ENCODE measurements around the gene PPP1R7.

Gene PPP1R7

DNA sequence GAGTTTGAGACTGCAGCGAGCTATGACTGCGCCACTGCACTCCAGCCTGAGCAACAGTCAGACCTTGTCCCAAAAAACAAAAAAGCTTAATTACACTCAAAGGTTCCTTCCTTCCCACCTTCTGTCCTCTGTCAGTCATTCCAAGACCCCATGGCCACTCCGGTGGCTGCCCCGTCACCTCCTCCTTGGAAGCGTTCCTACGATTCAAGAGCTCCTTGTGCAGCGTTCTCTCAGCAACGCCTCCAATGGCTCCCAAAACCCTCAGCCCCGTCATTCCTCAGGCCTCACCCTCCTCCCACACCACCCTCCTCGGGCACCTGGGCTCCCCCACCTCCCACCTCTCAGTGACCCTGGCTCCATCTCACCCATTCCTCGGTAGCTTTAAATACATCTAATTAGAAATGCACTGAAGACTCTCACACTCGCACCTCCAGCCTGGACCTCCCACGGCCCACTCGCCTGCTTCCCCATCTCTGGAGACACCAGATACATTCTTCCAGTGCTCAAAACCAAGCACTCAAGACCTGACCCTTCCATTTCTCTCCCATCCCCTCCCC lies 9.0 kb upstream of the PPP1R7 start:
- DNase-seq = no peak

DNA sequence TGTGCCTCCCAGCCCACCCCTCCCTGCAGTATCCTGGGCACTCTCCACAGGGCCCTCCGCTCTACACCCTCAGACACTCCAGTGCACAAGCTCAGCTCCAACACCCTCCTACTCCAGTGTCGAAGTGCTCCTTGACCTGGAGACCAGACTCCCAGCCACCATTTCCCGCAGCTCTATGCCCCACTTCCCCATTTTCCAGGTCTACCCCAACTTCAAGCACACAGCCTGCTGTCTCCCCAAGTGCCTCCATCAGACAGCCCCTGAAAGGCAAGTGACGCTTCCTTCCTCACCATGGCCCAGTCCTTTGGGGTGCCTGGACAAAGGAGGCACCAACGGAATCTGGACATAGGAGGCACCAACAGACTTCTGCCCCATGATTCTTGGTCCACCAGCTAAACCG lies 8.2 kb upstream of the PPP1R7 start:
- DNase-seq = no peak

DNA sequence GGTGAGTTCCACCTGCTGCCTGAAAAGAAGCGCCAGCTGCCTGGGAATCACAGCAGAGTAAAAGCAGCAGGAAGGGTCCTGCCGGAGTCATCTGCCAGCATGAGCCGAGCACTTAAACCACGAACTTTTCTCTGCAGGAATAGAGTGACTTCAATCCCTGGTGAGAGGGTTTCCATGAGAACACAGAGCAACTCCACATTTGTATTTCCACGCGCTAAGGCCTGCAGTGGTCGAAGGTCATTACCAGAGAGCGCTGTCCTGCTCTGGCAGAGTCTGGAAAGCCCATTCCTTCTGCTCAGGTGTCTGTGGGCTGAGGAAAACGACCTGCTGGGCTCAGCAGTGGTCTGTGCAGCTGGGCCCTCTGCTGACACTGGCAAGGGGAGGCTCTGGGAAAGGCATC lies 7.7 kb upstream of the PPP1R7 start:
- DNase-seq = no peak

DNA sequence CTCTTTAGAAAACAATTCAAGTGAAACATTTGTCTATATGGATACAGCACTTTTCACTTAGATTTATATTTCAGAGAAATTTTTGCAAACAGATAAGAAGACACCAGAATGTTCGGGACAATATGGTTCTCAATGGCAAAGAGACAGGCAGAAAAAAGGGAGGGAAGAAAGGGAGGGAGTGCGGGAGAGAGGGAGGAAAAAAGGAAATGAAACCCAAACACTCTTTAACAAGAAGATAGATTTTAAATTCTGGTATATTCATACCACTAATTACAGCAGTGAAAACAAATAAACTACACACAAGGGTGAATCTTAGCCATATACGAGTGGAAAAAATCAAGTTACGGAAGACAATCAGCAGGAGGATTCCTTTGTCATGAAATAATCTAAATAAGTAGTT lies 4.0 kb upstream of the PPP1R7 start:
- DNase-seq = no peak

DNA sequence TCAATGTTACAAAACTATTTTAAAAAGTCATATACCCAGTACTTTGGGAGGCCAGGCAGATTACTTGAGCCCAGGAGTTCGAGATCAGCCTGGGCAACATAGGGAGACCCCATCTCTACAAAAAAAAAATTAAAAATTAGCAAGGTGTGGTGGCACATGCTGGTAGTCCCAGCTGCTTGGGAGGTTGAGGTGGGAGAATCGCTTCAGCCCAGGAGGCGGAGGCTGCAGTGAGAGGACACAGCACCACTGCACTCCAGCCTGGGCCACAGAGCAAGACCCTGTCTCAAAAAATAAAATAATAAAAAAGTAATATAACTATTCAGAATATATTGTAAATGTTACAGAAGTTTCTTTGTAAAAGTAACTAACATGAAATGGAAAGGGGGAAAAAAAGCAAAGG lies 2.9 kb upstream of the PPP1R7 start:
- no peak for DNase-seq

DNA sequence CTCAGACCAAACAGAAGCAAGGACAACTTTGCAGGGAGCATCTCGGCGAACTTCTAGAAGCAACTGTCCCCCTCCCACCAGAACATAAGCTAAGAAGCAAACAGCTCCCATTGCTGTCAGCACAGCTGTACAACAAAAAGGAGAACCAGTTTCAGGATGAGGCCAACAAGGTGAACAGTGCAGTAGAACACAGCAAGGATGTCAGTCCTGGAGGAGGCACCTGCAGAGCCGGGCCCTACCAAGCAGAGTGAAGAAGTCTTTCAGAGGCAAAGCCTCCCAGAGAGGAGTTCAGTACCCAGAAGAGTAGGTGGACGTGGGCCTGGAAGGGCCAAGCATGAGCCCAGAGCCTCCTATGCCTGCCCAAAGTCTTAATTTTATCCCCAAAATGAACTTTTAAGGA lies 2.0 kb upstream of the PPP1R7 start:
- DNase-seq = no peak

DNA sequence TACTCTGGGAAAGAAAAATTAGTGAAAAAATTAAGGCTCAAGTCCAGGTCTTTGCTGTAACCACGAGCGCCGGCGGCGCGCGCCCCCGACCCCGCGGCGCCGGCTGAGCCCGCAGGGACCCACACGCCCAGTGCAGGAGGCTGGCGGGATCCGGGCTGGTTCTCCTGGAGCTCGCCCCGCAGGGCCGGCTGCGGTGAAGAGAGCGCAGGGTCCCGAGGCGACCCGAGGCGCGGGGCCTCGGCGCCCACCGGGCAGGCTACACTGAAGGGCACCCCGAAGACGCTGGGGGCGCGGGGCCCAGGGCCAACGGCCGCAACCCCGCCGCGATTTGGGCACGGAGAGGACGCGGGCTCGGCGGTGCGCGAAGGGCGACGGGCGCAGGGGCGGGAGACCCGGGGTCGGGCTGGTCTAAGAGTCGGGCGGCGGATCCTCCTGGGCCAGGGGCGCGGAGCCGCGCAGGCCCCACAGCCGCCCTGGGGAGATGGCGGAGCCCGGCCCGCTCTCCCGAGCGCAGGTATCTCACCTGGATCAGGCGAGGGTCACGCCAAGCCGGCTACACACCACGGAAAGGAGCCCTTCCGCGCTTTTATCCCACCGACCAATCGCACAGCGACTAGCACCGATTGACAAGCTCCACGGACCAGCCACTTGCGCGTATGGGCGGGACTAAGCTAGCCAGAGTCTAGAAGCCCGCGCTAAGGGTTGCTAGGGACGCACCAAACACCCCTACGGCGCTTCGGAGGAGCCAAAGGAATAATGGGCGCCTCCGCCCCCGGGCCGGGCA lies 1.2 kb upstream of the PPP1R7 start, which contains the start of gene PASK:
Gene PASK (minus strand): TSS at position 582 of the 784 bp plus-strand sequence. CDS start 6,440 bp downstream, outside the sequence.
- DNase-seq = peak; percentile 96

DNA sequence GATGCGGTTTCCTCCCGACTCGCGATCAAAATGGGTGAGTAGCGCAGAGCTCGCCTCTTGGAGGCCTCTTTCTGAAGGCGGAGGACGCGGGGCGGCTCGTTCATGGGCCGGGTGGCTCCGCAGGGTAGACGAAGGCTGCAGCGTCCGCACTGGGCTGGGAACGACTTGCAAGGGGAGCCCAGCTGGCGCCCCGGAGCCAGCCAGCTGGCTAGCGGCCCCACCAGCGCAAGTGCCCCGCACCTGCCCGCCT lies 667 bp upstream of the PPP1R7 start:
- DNase-seq = no peak

DNA sequence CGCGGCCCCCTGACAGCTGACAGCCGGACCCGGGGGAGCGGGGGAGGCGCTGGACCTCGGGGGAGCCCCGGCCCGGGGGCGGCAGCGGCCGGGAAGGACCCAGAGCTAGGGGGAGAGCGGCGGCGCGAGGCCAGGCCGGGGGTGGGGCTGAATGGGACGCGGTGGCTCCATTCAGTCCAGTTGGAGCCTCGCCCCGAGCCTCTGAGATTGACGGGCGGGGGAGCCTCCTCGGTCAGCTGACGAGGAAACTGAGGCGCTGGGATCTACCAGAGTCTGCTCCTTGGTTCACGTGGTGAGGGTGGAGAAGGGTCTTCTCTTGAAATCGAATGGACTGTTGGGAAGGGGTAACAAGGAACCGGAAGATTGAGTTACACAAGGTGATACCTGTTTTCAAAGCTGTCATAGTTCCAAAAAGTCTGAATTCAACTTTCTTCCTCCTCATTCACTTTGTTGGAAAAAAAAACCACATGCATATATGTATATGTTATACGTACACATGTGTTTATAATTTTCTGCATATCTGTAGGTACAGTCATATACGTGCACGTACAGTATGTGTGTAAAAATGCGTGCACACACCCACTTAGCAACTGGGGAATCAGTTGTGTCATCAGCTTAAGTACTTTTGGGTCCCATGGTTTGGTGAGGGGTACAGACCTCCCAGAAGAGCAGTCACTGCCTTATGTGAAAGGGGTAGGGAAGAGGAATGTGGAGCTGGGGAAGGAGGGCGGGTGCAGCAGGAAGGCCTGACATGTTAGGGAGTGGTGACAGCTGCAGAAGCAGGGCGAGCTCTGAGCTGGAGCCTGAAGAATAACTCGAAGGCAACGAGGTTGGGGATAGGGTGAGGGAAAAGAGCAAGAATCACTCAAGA lies 628 bp downstream of the PPP1R7 start:
- no peak for DNase-seq

DNA sequence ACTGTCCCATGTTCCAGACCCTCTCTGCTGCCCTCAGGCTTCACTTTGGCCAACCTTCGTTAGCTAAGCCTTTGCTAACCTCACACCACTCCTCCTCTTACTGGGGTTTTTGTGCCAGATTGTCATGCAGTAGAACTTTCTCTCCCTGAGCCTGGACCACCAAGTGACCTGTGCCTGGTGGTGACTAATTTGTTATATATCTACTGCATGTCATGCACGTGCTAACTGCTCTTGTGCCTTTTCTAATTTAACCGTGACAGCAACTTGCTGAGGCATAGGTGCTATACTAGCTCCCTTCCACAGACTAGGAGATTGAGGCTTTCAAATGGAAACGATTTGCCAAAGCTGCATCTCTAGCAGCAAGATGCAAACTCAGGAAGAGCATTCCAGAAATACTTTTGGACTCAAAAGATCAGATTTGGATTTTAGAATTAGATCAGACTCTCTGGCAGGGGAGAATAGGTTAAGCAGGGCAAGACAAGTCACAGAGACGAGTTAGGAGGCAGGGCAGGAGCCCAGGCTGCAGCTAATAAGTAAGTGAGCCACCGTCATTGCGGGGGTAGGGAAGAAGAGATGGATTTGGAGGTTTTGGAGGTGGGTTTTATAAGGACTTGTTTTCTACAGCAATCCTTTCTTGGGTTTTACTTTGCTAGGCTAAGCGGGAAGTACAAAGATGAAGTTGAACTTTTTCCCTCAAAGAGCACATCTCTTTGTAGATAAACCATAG lies 1.8 kb downstream of the PPP1R7 start:
- DNase-seq = no peak

DNA sequence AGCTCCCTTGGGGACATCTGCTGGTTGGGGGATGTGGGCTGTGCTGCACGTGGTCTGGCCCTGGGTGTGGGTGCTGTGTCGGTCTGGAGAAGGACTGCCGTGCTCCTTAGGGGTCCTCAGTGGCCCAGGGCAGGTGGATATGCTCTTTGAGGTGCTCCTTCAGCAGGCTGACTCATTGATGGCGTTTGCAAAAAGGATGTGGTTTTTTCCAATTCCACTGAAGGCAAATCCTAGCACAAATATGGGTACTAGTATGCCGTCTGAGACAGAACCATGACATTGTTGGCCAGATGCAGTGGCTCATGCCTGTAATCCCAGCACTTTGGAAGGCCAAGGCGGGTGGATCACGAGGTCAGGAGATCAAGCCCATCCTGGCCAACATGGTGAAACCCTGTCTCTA lies 3.3 kb downstream of the PPP1R7 start:
- DNase-seq = no peak

DNA sequence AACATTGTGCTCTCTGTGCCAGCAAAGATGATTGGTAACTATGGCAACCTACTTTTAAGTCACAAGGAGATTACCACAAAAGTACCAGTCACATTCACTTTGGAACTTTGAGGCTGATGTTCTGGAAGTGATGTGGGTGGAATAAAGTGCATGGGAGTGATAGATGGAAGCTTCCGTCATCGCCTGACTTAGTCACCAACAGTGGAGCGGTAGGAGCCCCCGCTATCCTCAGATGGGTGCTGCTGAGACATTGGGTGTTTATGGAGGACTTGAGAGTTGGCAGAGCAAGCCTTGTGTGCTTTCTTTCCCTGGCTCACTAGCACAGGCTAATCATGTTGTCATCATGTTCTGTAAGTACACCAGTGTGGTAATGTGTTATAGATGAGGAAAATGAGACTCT lies 4.6 kb downstream of the PPP1R7 start:
- no peak for DNase-seq

DNA sequence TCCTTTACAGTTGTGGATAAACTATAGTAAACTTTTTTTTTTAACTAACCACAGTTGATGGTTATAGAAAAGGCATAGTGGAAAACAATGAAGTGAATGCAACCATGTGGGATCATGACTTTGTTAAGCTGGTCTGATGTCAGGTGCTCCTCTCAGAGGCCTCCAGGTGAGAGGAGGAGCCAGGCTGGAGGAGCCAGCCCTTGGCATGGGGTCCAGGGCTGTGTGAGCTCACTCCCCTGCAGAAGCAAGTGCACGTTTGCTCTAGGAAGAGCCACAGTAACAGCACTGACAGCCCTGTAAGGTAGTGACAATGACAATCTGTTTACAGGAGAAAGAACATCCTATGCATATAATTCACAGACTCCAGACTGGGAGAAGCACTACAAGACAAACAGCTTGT lies 5.7 kb downstream of the PPP1R7 start:
- no peak for DNase-seq

DNA sequence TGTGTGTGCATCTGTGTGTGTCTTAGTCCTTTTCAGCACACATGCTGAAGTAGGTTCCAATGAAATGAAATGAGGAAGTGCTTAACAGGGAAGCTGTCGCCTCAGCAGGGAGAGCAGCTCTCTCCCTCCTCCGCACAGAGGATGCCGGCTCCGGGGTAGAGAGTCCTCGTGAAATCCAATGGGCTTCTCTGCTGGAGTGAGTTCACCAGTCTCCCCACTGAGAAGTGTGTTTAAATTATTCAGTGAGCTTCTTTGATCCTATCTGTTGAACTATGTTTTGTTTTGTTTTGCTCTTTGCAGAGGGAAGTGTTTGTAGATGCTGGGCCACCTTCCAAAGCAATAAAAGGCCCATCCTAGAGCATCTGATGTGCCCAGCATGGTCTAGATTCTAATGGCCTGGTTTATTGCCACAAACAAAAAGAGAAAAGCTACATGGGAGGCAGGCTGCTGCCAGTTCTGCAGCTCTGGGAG lies 6.7 kb downstream of the PPP1R7 start:
- no peak for DNase-seq

DNA sequence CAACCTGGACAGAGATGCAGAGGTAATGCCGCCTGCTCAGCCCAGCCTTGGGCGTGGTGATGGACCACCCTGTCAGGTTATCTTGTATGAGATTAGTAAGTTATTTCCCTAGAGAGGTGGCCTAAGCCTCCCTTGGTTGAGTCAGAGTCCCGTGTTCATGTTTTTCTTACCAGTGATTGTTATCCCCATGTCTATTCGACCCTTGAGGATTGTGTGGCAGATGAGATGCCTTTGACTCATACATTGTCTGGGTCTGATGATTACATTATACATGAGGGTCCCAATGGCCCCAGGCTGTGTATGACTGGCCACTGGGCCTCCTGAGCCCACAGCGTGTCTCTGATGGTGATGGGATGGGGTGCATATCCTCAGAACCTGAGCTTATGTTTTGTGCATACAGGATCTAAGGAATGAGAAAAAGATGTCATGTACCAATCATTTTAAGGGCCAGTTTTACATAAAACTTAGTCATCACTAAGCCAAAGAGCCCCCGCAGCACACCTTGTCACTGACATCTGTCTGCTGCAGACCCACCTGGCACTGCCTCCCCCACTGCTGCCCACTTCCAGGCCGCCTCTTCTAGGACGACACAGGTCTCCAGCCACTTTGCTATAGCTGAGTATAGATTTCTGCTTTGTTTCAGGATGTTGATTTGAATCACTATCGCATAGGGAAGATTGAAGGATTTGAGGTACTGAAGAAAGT lies 7.7 kb downstream of the PPP1R7 start:
- DNase-seq = no peak

DNA sequence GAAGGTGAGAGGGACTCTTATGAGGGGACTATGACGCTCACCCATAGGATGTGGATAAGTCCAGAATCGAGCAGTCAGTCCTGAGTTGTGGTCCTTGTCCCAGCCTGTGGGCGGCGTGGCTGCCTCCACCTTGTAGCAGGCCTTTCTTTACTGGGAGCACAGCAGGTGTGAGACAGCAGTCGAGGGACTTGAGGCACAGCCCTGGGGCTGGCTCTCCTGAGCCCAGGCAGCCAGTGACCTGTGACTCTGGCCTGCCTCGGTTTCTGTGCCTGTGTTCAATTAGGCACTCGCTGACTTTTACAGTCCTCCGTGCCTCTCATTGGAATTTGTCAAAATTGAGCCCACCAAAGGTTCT lies 8.3 kb downstream of the PPP1R7 start:
- DNase-seq = no peak

DNA sequence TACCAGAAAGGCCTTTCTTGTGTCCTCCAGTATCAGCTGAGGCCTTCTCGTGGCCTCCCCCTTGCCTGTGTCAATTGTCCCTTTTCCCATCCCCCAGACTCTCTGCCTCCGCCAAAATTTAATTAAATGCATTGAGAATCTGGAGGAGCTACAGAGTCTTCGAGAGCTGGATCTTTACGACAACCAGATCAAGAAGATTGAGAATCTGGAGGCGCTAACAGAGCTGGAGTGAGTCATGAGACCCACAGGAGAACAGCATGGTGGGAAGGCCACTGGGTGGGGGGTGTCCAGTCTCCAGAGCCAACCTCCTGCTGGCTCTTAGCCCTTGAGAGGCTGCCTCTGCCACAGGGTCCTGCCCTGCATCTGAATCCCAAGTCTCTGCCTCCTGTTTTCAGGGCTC lies 8.8 kb downstream of the PPP1R7 start:
- DNase-seq = no peak

DNA sequence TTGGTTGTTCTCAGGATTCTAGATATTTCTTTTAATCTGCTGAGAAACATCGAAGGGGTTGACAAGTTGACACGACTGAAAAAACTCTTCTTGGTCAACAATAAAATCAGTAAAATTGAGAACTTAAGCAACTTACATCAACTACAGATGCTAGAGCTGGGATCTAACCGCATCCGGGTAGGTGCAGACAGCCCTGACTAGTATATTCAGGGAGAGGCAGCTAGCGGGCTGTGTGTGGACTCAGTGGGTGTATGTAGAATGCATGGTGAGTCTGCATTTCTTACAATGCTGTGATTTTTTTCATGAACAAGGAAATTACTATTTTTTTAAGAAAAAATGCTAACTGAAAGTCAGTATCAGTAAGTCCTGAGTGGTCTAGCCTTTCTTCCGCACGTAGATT lies 10.1 kb downstream of the PPP1R7 start:
- DNase-seq = no peak

DNA sequence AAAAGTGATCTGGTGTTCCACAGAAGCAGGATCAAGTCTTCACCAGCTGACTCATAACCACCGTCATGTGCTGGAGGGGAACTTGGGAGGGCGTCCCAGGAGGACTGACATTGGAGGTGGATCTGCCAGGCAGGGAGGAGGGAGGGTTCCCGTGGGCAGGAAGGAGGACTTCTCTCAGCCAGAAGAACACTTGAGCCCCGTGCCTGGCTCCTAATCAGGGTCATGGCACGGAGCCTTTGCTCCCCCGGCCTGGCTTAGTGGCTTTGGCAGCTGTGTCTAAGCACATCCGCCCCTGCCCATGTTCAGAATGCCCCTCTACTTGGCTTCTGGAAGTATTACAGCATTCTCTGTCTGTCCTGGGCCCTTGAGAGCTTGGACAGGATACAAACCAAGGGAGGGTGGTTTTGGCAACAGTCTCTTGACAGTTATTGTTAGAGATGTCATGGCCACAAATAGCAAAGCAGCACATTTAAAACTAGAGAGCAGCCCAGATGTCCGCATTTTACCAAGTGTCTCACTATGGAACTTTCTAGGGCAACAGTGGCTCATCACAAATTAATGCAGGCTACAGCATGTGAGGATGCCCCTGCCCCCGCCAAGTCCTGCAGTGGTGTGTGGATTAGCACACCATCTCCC lies 11.5 kb downstream of the PPP1R7 start:
- no peak for DNase-seq

DNA sequence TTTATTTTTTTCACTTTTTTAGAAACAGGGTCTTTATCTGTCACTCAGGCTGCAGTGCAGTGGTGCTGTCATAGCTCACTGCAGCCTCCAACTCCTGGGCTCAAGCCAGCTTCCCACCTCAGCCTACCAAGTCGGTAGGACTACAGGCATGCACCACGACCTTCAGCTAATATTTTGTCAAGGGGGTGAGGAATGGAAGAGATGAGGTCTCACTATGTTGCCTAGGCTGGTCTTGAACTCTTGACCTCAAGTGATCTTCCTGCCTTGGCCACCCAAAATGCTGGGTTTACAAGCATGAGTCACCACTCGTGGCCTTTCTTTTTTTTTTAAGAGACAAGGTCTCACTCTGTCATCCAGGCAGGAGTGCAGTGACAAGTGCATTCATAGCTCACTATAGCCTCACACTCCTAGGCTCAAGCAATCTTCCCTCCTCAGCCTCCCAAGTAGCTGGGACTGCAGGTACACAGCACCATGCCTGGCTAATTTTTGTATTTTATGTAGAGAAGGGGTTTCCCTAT lies 13.4 kb downstream of the PPP1R7 start:
- DNase-seq = no peak

DNA sequence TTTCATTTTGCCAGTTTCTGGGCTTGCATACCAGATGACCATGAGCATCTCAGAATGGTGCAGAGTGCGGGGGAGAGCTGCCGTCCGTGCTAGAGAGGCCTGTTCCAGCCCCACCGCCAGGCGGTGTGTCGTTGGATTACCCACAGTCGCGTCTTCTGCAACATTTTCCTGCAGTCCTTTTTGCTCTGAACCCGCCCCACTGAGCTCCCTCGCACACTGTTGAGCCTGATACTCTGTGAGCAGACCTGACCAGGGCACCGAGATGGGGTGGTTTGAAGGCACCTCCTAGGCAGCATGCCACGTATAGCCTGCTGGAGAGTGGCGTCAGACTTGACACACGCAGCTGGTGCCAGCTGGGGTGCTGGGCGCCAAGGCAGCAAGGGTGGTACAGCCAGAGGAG lies 18.1 kb downstream of the PPP1R7 start:
- DNase-seq = no peak

DNA sequence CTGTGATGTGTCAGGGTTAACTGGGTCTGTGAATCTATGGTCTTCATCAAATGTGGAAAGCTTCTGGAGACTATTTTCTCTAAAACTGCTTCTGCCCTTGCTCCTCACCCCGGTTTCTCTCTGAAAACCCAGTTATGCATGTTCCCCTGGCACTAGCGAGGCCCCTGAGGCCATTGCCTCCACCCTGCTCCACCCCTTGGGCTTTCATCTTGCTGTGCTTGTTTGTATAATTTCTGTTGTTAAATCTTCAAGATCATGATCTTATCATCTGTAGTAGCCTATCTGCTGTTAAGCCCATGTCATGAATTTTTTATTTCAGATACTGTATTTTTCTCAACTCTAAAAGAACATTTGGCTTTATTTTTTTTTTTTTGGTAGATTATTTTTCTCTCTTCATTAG lies 23.3 kb downstream of the PPP1R7 start:
- no peak for DNase-seq

Data from SIG-M5 (cell line).